ENCODE results near the gene RNF31.

DNA sequence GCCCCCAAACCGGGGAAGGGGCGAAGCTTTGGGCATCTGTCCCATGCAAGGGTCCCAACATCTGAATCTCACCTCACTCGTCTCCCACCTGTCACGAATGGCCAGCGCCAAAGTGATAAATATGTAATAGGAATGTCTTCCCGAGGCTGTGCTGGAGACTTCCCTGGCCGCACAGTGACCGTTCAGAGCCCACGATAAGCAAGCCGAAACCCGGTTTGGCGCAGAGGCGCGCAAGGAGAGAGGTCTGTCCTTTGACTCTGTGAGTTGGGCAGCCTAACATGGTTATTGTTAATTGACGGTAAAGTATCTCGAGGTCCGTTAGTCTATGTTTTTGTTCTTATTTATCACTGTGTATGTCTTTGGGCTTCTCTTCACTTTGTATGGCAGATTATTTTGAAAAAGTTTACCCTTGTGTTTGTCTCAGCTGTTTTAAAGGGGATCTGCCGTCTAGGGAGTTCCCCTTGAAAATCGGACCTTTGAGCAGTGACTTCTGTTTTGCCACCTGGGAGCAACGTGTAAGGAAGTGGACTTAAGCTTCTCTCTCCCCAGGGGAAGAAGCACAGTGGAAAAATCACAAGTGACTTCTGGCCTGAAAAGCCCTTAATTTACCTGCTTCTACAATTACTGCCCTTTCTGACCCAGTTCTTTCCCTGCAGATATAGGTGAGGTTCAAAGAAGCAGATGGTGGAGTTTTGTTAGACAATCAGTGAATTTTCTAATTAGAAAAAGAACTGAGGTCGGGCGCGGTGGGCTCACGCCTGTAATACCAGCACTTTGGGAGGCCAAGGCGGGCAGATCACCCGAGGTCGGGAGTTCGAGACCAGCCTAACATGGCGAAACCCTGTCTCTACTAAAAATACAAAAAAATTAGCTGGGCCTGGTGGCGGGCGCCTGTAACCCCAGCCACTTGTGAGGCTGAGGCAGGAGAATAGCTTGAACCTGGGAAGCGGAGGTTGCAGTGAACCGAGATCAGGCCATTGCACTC lies 49.1 kb downstream of the RNF31 start:
- TF ChIP-seq, protein P1, sequence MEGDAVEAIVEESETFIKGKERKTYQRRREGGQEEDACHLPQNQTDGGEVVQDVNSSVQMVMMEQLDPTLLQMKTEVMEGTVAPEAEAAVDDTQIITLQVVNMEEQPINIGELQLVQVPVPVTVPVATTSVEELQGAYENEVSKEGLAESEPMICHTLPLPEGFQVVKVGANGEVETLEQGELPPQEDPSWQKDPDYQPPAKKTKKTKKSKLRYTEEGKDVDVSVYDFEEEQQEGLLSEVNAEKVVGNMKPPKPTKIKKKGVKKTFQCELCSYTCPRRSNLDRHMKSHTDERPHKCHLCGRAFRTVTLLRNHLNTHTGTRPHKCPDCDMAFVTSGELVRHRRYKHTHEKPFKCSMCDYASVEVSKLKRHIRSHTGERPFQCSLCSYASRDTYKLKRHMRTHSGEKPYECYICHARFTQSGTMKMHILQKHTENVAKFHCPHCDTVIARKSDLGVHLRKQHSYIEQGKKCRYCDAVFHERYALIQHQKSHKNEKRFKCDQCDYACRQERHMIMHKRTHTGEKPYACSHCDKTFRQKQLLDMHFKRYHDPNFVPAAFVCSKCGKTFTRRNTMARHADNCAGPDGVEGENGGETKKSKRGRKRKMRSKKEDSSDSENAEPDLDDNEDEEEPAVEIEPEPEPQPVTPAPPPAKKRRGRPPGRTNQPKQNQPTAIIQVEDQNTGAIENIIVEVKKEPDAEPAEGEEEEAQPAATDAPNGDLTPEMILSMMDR (IDR thresholded peaks at IDR 0.05), result no peak
- TF ChIP-seq POLR2AphosphoS5 (IDR thresholded peaks at IDR 0.05; ENCODE audit: low read depth, low read length) (no peak), REST (IDR thresholded peaks at IDR 0.05; ENCODE audit: insufficient read depth in 1 of 2, low read depth in 2 of 2, low read length in 1 of 2) (no peak)
